SK-N-SH (cell line): ENCODE results near the gene ANKRD52. TPM values are rescaled to one million over a fixed set of nuclear protein-coding genes. Genes with fewer than 3 reads are reported as not detected.

Experiments used
- CTCF ChIA-PET: fragments of 300-600, 350-600 bp; formaldehyde crosslinking; extraction: SDS; loops from one replicate; lab custom pipeline; 2021; lab: Yijun Ruan, JAX
- POLR2A ChIA-PET: fragments of 350-600 bp; sonication (Branson Sonifier 250); formaldehyde crosslinking; extraction: SDS; loops from one replicate; lab custom pipeline; 2020; ENCODE audit warnings: antibody characterized with exemption, inconsistent platforms; lab: Yijun Ruan, JAX
- DNase-seq: peaks from one replicate; pipeline ENCODE4 v3.0.0; 2012
- H2AFZ ChIP-seq: fragments of 200-600 bp; sonication (generic); 2 replicates; pipeline ENCODE4 v1.8.1; 2016; ENCODE audit warnings: antibody characterized with exemption, mild to moderate bottlenecking, low read depth
- H3F3A ChIP-seq: fragments of 200-600 bp; sonication (generic); replicated peaks from 2 replicates; pipeline ENCODE3; 2016; ENCODE audit warnings: antibody characterized with exemption, mild to moderate bottlenecking; ENCODE audit not compliant: insufficient read depth
- H3K27ac ChIP-seq, 2 experiments: fragments of 200-500 bp in 1 of 2; fragments of 200-600 bp in 1 of 2; sonication (Bioruptor generic) in 1 of 2; sonication (generic), shearing (Covaris generic) in 1 of 2; 2 replicates each; pipeline versions ENCODE4 v1.5.1 to v1.6.1; 2014 to 2016; ENCODE audit warnings: low read depth in 2 of 2, inconsistent platforms in 1 of 2, low read length in 1 of 2, mild to moderate bottlenecking in 1 of 2, mixed read lengths in 1 of 2
- H3K27me3 ChIP-seq: fragments of 200-600 bp; sonication (generic), shearing (Covaris generic); 2 replicates; pipeline ENCODE4 v1.6.1; 2016; ENCODE audit warnings: mixed run types; ENCODE audit not compliant: insufficient read depth
- H3K36me3 ChIP-seq, 2 experiments: fragments of 200-500 bp in 1 of 2; fragments of 200-600 bp in 1 of 2; sonication (Bioruptor generic) in 1 of 2; sonication (generic) in 1 of 2; replicated peaks in 1 of 2; 2 replicates each; pipeline versions ENCODE3 to v1.5.1; 2014 to 2016; ENCODE audit warnings: low read length in 1 of 2, mild to moderate bottlenecking in 1 of 2; ENCODE audit not compliant: insufficient read depth in 2 of 2, control insufficient read depth in 1 of 2
- H3K4me1 ChIP-seq, 2 experiments: fragments of 200-500 bp in 1 of 2; fragments of 200-600 bp in 1 of 2; sonication (Bioruptor generic) in 1 of 2; sonication (generic), shearing (Covaris generic) in 1 of 2; 2 replicates each; pipeline versions ENCODE4 v1.5.1 to v1.6.1; 2014 to 2016; ENCODE audit warnings: low read depth in 1 of 2, low read length in 1 of 2, mixed run types in 1 of 2; ENCODE audit not compliant: insufficient read depth in 2 of 2, control insufficient read depth in 1 of 2
- H3K4me2 ChIP-seq: fragments of 200-600 bp; sonication (generic), shearing (Covaris generic); 2 replicates; pipeline ENCODE4 v1.6.1; 2017; ENCODE audit warnings: mixed run types
- H3K4me3 ChIP-seq, 2 experiments: fragments of 200-500 bp in 1 of 2; fragments of 200-600 bp in 1 of 2; sonication (Bioruptor generic) in 1 of 2; sonication (generic), shearing (Covaris generic) in 1 of 2; 2 replicates each; pipeline versions ENCODE4 v1.5.1 to v1.8.1; 2014 to 2016; ENCODE audit warnings: low read depth in 2 of 2, inconsistent platforms in 1 of 2, low read length in 1 of 2, mild to moderate bottlenecking in 1 of 2, mixed read lengths in 1 of 2, moderate library complexity in 1 of 2
- H3K79me2 ChIP-seq: fragments of 200-600 bp; sonication (generic); 2 replicates; pipeline ENCODE4 v1.8.1; 2017; ENCODE audit warnings: mild to moderate bottlenecking; ENCODE audit not compliant: insufficient read depth
- H3K9ac ChIP-seq: fragments of 200-600 bp; sonication (generic); 2 replicates; pipeline ENCODE4 v1.6.1; 2017; ENCODE audit warnings: mixed run types
- H3K9me2 ChIP-seq: fragments of 200-600 bp; sonication (generic); 2 replicates; pipeline ENCODE4 v1.6.1; 2017; ENCODE audit warnings: mixed run types
- H3K9me3 ChIP-seq: fragments of 200-600 bp; sonication (generic); 2 replicates; pipeline ENCODE4 v1.6.1; 2017; ENCODE audit warnings: mixed run types, mild to moderate bottlenecking, moderate library complexity
- H4K20me1 ChIP-seq: fragments of 200-600 bp; sonication (generic); 2 replicates; pipeline ENCODE4 v1.6.1; 2017; ENCODE audit warnings: mild to moderate bottlenecking, mixed run types; ENCODE audit not compliant: insufficient read depth
- CHD2 ChIP-seq: fragments of 150-350 bp; IDR thresholded peaks from 2 replicates; pipeline ENCODE4 v1.6.1; 2018; ENCODE audit warnings: low read length; ENCODE audit not compliant: partially characterized antibody
- CTCF ChIP-seq: fragments of 200-600 bp; sonication (generic); IDR thresholded peaks from 2 replicates; pipeline ENCODE4 v1.6.1; 2017; ENCODE audit warnings: antibody characterized with exemption, mild to moderate bottlenecking, moderate library complexity
- EP300 ChIP-seq, 2 experiments: IDR thresholded peaks; 2 replicates each; pipeline versions ENCODE4 v1.4.0 to v1.6.1; 2012; ENCODE audit warnings: borderline replicate concordance in 1 of 2, low read depth in 1 of 2, low read length in 1 of 2
- FOSL2 ChIP-seq: IDR thresholded peaks from 2 replicates; pipeline ENCODE4 v1.4.0; 2012; ENCODE audit warnings: low read depth, mild to moderate bottlenecking, moderate library complexity, borderline replicate concordance
- FOXJ3 ChIP-seq: sonication (generic); formaldehyde crosslinking; IDR thresholded peaks from 2 replicates; pipeline ENCODE4 v1.5.1; 2020; ENCODE audit warnings: mild to moderate bottlenecking, missing genetic modification reagents
- FOXM1 ChIP-seq: IDR thresholded peaks from 2 replicates; pipeline ENCODE4 v1.4.0; 2012; ENCODE audit warnings: low read depth, mild to moderate bottlenecking
- GABPA ChIP-seq: IDR thresholded peaks from 2 replicates; pipeline ENCODE4 v1.4.0; 2012; ENCODE audit warnings: low read depth, mild to moderate bottlenecking
- GATA2 ChIP-seq: sonication (generic); formaldehyde crosslinking; IDR thresholded peaks from 2 replicates; pipeline ENCODE4 v1.5.0; 2020; ENCODE audit warnings: mild to moderate bottlenecking, missing genetic modification reagents
- IRF3 ChIP-seq: fragments of 150-350 bp; IDR thresholded peaks from 2 replicates; pipeline ENCODE4 v1.6.1; 2016; ENCODE audit warnings: mild to moderate bottlenecking, low read depth, low read length
- MAX ChIP-seq: IDR thresholded peaks from 2 replicates; pipeline ENCODE4 v1.4.0; 2012; ENCODE audit warnings: low read depth
- NFIC ChIP-seq: IDR thresholded peaks from 2 replicates; pipeline ENCODE4 v1.4.0; 2012; ENCODE audit warnings: borderline replicate concordance
- POLR2AphosphoS5 ChIP-seq: IDR thresholded peaks from 2 replicates; pipeline ENCODE4 v1.6.1; 2012; ENCODE audit warnings: low read depth, low read length
- REST ChIP-seq: IDR thresholded peaks from 2 replicates; pipeline ENCODE4 v1.6.1; 2012; ENCODE audit warnings: mild to moderate bottlenecking, low read depth, low read length, moderate library complexity
- RFX5 ChIP-seq: IDR thresholded peaks from 2 replicates; pipeline ENCODE4 v1.6.1; 2012; ENCODE audit warnings: mild to moderate bottlenecking, improper control_type of control experiment, low read length
- RXRA ChIP-seq: IDR thresholded peaks from 2 replicates; pipeline ENCODE4 v1.4.0; 2012; ENCODE audit warnings: low read depth, mild to moderate bottlenecking, borderline replicate concordance
- SMC3 ChIP-seq: IDR thresholded peaks from 2 replicates; pipeline ENCODE4 v1.6.1; 2012; ENCODE audit warnings: low read depth, low read length, improper control_type of control experiment
- TEAD4 ChIP-seq: IDR thresholded peaks from 2 replicates; pipeline ENCODE4 v1.4.0; 2012; ENCODE audit warnings: mild to moderate bottlenecking, borderline replicate concordance; ENCODE audit not compliant: insufficient read depth
- USF1 ChIP-seq: IDR thresholded peaks from 2 replicates; pipeline ENCODE4 v1.4.0; 2012; ENCODE audit warnings: low read depth, borderline replicate concordance
- USF2 ChIP-seq: fragments of 150-350 bp; IDR thresholded peaks from 2 replicates; pipeline ENCODE4 v1.6.1; 2017; ENCODE audit warnings: antibody characterized with exemption, low read length, low read depth, borderline replicate concordance
- YY1 ChIP-seq: IDR thresholded peaks from 2 replicates; pipeline ENCODE4 v1.4.0; 2012; ENCODE audit warnings: low read depth, mild to moderate bottlenecking
- WGBS: methylation state at CpG from one replicate; pipeline ENCODE4 v1.1.6; 2017; ENCODE audit warnings: low lambda C conversion rate; 5-methylcytosine and 5-hydroxymethylcytosine counted together
- polyA plus RNA-seq, 3 experiments: library from polyadenylated mRNA; depleted of rRNA; stranded (reverse); fragments of >200 nt; gene quantifications; 2 replicates each; pipeline ENCODE4 v1.2.3, GENCODE V29; 2012

Gene ANKRD52
- polyA plus RNA-seq, 1 of the 3 experiments (the other 2 are of a cell fraction): 23.4 TPM

GRCh38 chr12:56223571-56224101 lies 34.5 kb downstream of the ANKRD52 start (continued):
- TF ChIP-seq IRF3: no peak
- no peak for TF ChIP-seq REST

- H3F3A ChIP-seq: peaks cover 24% of the 10 kb centered on the region
- DNase-seq: no peak
- peaks cover 13 to 22% of the 10 kb centered on the region in 2 experiments; a peak in 2 of 4 replicates for H3K4me1 ChIP-seq
- no peaks in the 10 kb centered on the region for H3K9me2 ChIP-seq
- no peaks in the 10 kb centered on the region for H4K20me1 ChIP-seq
- H3K9ac ChIP-seq: peak overlapping the region; percentile 96
- H3K4me3 ChIP-seq: peak overlapping the region; percentile 71 to 85
- no peaks in the 10 kb centered on the region for H3K27me3 ChIP-seq
- H3K9me3 ChIP-seq: no peaks in the 10 kb centered on the region
- H3K4me2 ChIP-seq: peak overlapping the region; percentile 80
- ChIA-PET POLR2A (interaction anchor here (0.9 to 3.0 kb wide), 11 partner anchors 14 to 118 kb away, joined by 3 to 23 read pairs (median 6); partner anchors contain the start of genes ANKRD52, CNPY2, ESYT1 and PA2G4), CTCF (interaction anchor here (0.6 to 4.1 kb wide), 23 partner anchors 10 to 886 kb away, joined by 3 to 47 read pairs (median 5); partner anchors contain the start of genes ANKRD52, COQ10A, ESYT1 and SMARCC2)
- H3K27ac ChIP-seq: peak overlapping the region; percentile 93 to 98
- H3K79me2 ChIP-seq: peaks cover 35% of the 10 kb centered on the region
- no peaks in the 10 kb centered on the region for H3K36me3 ChIP-seq
- H2AFZ ChIP-seq: peak overlapping the region; percentile 61; the same call in 1 of the 2 replicates
- WGBS: 57% methylated on average over 4 of the region's 4 CpGs
- TF ChIP-seq EP300 (IDR thresholded peaks at IDR 0.05; ENCODE audit: borderline replicate concordance in 1 of 2, low read depth in 1 of 2, low read length in 1 of 2) (no peak), YY1 (no peak), TEAD4 (no peak), FOSL2 (no peak), GABPA (no peak), USF2 (no peak), SMC3 (no peak), GATA2 (no peak), CTCF (no peak), FOXJ3 (no peak), RFX5 (no peak), USF1 (no peak), IRF3 (no peak), NFIC (no peak), MAX (no peak), FOXM1 (no peak), CHD2 (no peak), POLR2AphosphoS5 (no peak), RXRA (no peak)
Measured at GRCh38 chr12:56222531-56222895, 35.7 kb downstream of the ANKRD52 start.
